ENCODE measurements around the gene LRBA.

DNA sequence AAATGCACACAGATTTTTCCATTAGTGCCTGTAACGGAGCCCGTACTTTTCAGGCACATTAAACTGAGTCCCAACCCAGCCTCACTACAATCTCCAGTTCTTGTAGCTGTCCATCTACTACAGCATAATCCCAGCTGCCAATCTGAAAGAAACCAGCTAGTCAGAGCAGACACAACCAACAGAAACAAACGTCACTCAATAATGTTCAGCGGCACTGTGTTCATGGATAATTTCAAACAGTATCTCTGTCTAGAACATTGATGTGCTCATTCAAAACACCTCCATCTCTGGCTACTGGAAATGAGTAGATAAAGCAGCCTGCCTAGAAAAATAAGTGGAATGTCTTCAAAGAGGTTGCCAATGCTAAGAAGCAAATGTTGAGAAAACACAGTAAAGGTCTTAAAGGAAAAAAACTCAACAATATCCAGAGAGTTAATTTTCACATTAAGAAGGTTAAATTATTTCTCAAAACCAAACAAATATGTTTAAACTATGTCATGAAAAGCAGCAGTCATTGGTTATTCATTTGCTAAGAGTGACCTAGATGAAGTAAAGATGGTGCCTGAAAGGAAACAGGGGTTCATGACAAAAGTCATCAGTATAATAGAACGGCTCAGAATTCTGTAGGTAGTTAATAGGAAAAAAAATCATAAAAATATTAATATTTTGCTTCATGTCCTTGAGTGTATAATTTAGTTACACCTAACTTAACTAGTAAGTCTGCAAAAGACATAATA is 678.2 kb downstream of the LRBA start:
- no peak for TF ChIP-seq POLR2AphosphoS5 (IDR thresholded peaks at IDR 0.05)
- TF ChIP-seq, protein P1, sequence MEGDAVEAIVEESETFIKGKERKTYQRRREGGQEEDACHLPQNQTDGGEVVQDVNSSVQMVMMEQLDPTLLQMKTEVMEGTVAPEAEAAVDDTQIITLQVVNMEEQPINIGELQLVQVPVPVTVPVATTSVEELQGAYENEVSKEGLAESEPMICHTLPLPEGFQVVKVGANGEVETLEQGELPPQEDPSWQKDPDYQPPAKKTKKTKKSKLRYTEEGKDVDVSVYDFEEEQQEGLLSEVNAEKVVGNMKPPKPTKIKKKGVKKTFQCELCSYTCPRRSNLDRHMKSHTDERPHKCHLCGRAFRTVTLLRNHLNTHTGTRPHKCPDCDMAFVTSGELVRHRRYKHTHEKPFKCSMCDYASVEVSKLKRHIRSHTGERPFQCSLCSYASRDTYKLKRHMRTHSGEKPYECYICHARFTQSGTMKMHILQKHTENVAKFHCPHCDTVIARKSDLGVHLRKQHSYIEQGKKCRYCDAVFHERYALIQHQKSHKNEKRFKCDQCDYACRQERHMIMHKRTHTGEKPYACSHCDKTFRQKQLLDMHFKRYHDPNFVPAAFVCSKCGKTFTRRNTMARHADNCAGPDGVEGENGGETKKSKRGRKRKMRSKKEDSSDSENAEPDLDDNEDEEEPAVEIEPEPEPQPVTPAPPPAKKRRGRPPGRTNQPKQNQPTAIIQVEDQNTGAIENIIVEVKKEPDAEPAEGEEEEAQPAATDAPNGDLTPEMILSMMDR (IDR thresholded peaks at IDR 0.05), result no peak

Data from breast epithelium (tissue), 3 donors.